Heart left ventricle (tissue), 16 donors: ENCODE results near the gene MBTPS2. TPM values are rescaled to one million over a fixed set of nuclear protein-coding genes. Genes with fewer than 3 reads are reported as not detected.

Experiments
- ATAC-seq, 4 donors: fragments of 200-7000 bp; cut with Tn5 transposase; one replicate each; pipeline ENCODE4 v1.9.1; 2020 to 2022; ENCODE audit warnings: moderate library complexity in 4 of 4, mild to moderate bottlenecking in 3 of 4, moderate number of reproducible peaks in 1 of 4
- DNase-seq, 5 donors: peaks; one replicate each; pipeline ENCODE4 v3.0.0-alpha.2; 2020
- H3K27ac ChIP-seq, 12 donors: fragments of 200-600 bp; sonication (generic) in 4 of 12; one replicate each; pipeline versions ENCODE4 v1.5.0 to v1.8.0; 2016 to 2022; ENCODE audit warnings: mild to moderate bottlenecking in 2 of 12
- H3K27me3 ChIP-seq, 9 donors: fragments of 200-600 bp; sonication (generic) in 2 of 9; one replicate each; pipeline versions ENCODE4 v1.5.1 to v1.8.0; 2016 to 2022; ENCODE audit warnings: mild to moderate bottlenecking in 3 of 9
- H3K36me3 ChIP-seq, 9 donors: fragments of 200-600 bp; sonication (generic) in 2 of 9; one replicate each; pipeline versions ENCODE4 v1.5.0 to v1.8.0; 2018 to 2022; ENCODE audit warnings: mild to moderate bottlenecking in 2 of 9
- H3K4me1 ChIP-seq, 12 donors: fragments of 200-600 bp; sonication (generic) in 4 of 12; one replicate each; pipeline versions ENCODE4 v1.5.0 to v1.8.0; 2016 to 2022; ENCODE audit warnings: mild to moderate bottlenecking in 3 of 12
- H3K4me3 ChIP-seq, 12 donors: fragments of 200-600 bp; sonication (generic) in 4 of 12; one replicate each; pipeline versions ENCODE4 v1.5.0 to v1.8.0; 2017 to 2022; ENCODE audit warnings: mild to moderate bottlenecking in 9 of 12, moderate library complexity in 4 of 12
- H3K9me3 ChIP-seq, 12 donors: fragments of 200-600 bp; sonication (generic) in 4 of 12; one replicate each; pipeline versions ENCODE4 v1.5.0 to v1.8.0; 2016 to 2022; ENCODE audit warnings: mild to moderate bottlenecking in 1 of 12
- CTCF ChIP-seq, 12 donors: fragments of 200-600 bp; sonication (generic) in 4 of 12; IDR thresholded peaks; one replicate each; pipeline versions ENCODE4 v1.5.0 to v1.8.0; 2018 to 2022; ENCODE audit warnings: antibody characterized with exemption in 12 of 12, mild to moderate bottlenecking in 5 of 12
- POLR2A ChIP-seq, 2 donors: fragments of 450-650 bp; IDR thresholded peaks; one replicate each; pipeline ENCODE4 v1.6.1; 2017; ENCODE audit warnings: antibody characterized with exemption in 2 of 2, mild to moderate bottlenecking in 2 of 2, moderate library complexity in 2 of 2
- whole genome bisulfite sequencing, 4 donors: extraction: QIAGEN DNeasy Blood & Tissue Kit in 2 of 4; methylation state at CpG; one replicate each; pipeline versions ENCODE4 v1.1.5 to v1.1.7; 2013 to 2018; 5-methylcytosine and 5-hydroxymethylcytosine counted together
- intact Hi-C, 10 donors: fragments of 100-400 bp; cut with DNase I; formaldehyde crosslinking; loops; one replicate each; pipeline versions ENCODE4 v1.11.1 to v1.14.2; 2022
- polyA plus RNA-seq, 2 donors: library from polyadenylated mRNA; stranded (reverse); fragments of 200-250 nt; gene quantifications; one replicate each; pipeline ENCODE4 v1.2.3, GENCODE V29; 2013
- total RNA-seq, 9 donors: library from RNA; depleted of rRNA in 2 of 9; stranded (reverse); fragments of >200 nt in 2 of 9; fragmentation: NEBNext Ultra II Directional in 3 of 9; extraction: Animal tissue kit (Norgen Biotek cat#: 25700) in 3 of 9; gene quantifications; one replicate each; pipeline versions ENCODE4 v1.1.0 to v1.2.4, GENCODE V29; 2016 to 2023
- donor health status: ischemic (EF 13 %, LVEDD 7.1; RV severe dilation, severe dysfunction).
- donor health status: healthy with polysubstance abuse.
- donor health status: DM: no; HTN: yes; CAD: no.
- donor health status: DM: no; HTN: no; CAD: no.
- donor health status: ischemic (EF 25% LVEDD 6.9; RV normal size, moderate dysfunction).
- donor health status: ischemic (EF 25% LVEDD 5.7; RV mildly dilated, moderate dysfunction).
- donor health status: healthy.
- donor health status: DM: yes; HTN: yes; CAD: no.
- donor health status: ischemic (EF 35%, LVEDD 5.7; RV mildly dilated, moderate dysfunction).
- donor health status: nonischemic (EF 11% LVEDD 7.7; RV severe dilation, severe dysfunction).
- donor health status: DM: yes; HTN: yes; CAD: no.
- donor health status: PGD.
- donor health status: ischemic (EF 29% LVEDD 5.4; RV normal size, mild dysfunction).
- donor health status: nonischemic (EF 23%, LVEDD 6.1; RV moderate dilation, normal function).

The MBTPS2 gene
- total and polyA plus RNA-seq, 11 donors, result 2.6 to 14.8 (median 11.5) TPM

- no peak overlapping the region for H3K4me3 ChIP-seq
- 70 to 90% (median 85%) methylated on average over 2 of the region's 2 CpGs for whole genome bisulfite sequencing, 4 donors
Measured at GRCh38 chrX:21831496-21831895, 7.9 kb upstream of the MBTPS2 start.

GRCh38 chrX:21837056-21837455, 2.4 kb upstream of the MBTPS2 start:
- DNase-seq (no peak), ATAC-seq (no peak)
- Histone ChIP-seq H3K27me3 (peaks cover 0 to 5% (median 0%) of the 10 kb centered on the region in 9 donors), H3K4me1 (peaks cover 0 to 13% (median 3%) of the 10 kb centered on the region in 12 donors), H3K4me3 (no peak overlapping the region), H3K36me3 (no peaks in the 10 kb centered on the region), H3K9me3 (no peaks in the 10 kb centered on the region), H3K27ac (no peak overlapping the region)
- 45 to 65% (median 58%) methylated on average over 2 of the region's 2 CpGs for WGBS, 4 donors
- intact Hi-C loops, result loop anchor here in 4 of 10 donors (5.0 to 10.0 kb wide), 4 partner anchors 72 to 108 kb away; partner anchors contain the start of genes SMPX (in 2 of the 4) and SMS (in 1 of the 4)
- TF ChIP-seq CTCF (IDR thresholded peaks at IDR 0.05), result no peak

More at GRCh38 chrX:21831496-21831895, 7.9 kb upstream of the MBTPS2 start:
- no peak overlapping the region for H3K27ac ChIP-seq
- H3K4me1 ChIP-seq, result no peaks in the 10 kb centered on the region
- no peaks in the 10 kb centered on the region for H3K36me3 ChIP-seq
- intact Hi-C loops, result loop anchor here in 1 of 10 donors (10.0 kb wide), 2 partner anchors 67 to 113 kb away; partner anchors contain the start of gene SMS
- H3K9me3 ChIP-seq, result no peaks in the 10 kb centered on the region
- H3K27me3 ChIP-seq, result no peaks in the 10 kb centered on the region
- TF ChIP-seq CTCF (IDR thresholded peaks at IDR 0.05), result no peak
- no peak for TF ChIP-seq POLR2A (IDR thresholded peaks at IDR 0.05)
- ATAC-seq (no peak), DNase-seq (no peak)

GRCh38 chrX:21838937-21839333, 482 bp upstream of the MBTPS2 start:
- peaks cover 0 to 9% (median 0%) of the 10 kb centered on the region in 9 donors for H3K36me3 ChIP-seq
- intact Hi-C loops, result loop anchor here in 5 of 10 donors (1.0 to 10.0 kb wide), 6 partner anchors 74 to 106 kb away; partner anchors contain the start of genes SMPX (in 2 of the 5) and SMS (in 2 of the 5)
- peak in 3 of 4 donors; percentile 24 to 64 (median 51) for ATAC-seq
- peak overlapping the region; percentile 48 to 93 (median 72) for H3K4me3 ChIP-seq
- H3K4me1 ChIP-seq, result peaks cover 0 to 19% (median 3%) of the 10 kb centered on the region in 12 donors
- 0 to 28% (median 13%) methylated on average over 4 of the region's 4 CpGs for WGBS, 4 donors
- H3K9me3 ChIP-seq, result no peaks in the 10 kb centered on the region
- H3K27ac ChIP-seq, result peak overlapping the region; percentile 63 to 86 (median 80)
- H3K27me3 ChIP-seq, result peaks cover 0 to 5% (median 0%) of the 10 kb centered on the region in 9 donors
- no peak for DNase-seq
- TF ChIP-seq POLR2A (IDR thresholded peaks at IDR 0.05), result no peak
- no peak for TF ChIP-seq CTCF (IDR thresholded peaks at IDR 0.05)

- no peak for DNase-seq
- Histone ChIP-seq H3K4me3 (peak overlapping the region; percentile 48 to 93 (median 72)), H3K9me3 (no peaks in the 10 kb centered on the region), H3K4me1 (peaks cover 0 to 19% (median 3%) of the 10 kb centered on the region in 12 donors), H3K27me3 (peaks cover 0 to 5% (median 0%) of the 10 kb centered on the region in 9 donors), H3K36me3 (peaks cover 0 to 21% (median 6%) of the 10 kb centered on the region in 9 donors), H3K27ac (peak overlapping the region in 11 of 12 donors; percentile 63 to 86 (median 82))
- ATAC-seq, result no peak
- TF ChIP-seq POLR2A (IDR thresholded peaks at IDR 0.05) (no peak), CTCF (IDR thresholded peaks at IDR 0.05) (no peak)
- 3 to 44% (median 23%) methylated on average over 6 of the region's 6 CpGs for WGBS, 4 donors
- intact Hi-C loops, result loop anchor here in 3 of 10 donors (10.0 kb wide), 2 partner anchors 105 to 135 kb away; partner anchors contain the start of gene SMS (in 1 of the 3)
Measured at GRCh38 chrX:21840193-21840545, 752 bp downstream of the MBTPS2 start.
